OCI-LY3 (cell line): Measurements from ENCODE around the gene SNX30.

Source experiments
- EZH2phosphoT487 ChIP-seq: fragments of 200-600 bp; shearing (Covaris generic); IDR thresholded peaks from 2 replicates; pipeline ENCODE4 v1.6.1; 2018; ENCODE audit warnings: antibody characterized with exemption, mixed run types, low read depth
- TF ChIP-seq, protein P1 (sequence below): fragments of 200-600, 300-600 bp; sonication (generic); IDR thresholded peaks from 2 replicates; pipeline ENCODE4 v1.5.1; 2014; ENCODE audit warnings: antibody characterized with exemption, low read length, low read depth

DNA sequence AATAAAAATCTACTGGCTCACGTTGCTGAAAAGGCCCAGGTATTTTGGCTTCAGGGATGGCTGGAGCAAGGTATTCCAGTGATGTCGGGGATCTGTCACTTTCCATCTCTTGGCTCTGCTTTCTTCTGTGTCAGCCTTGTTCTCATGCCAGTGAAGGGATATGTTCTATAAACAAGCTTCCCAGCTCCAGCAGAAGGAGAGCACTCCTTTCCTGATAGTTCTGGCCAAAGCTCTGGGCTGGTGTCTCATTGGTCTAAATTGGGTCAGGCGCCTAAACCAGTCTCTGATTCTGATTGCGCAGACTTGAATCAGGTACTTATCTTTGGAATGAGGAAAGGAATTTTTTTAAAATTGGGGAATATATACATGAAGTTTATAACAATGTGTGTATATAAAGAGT is 5.1 kb downstream of the SNX30 start:
- TF ChIP-seq, protein P1, sequence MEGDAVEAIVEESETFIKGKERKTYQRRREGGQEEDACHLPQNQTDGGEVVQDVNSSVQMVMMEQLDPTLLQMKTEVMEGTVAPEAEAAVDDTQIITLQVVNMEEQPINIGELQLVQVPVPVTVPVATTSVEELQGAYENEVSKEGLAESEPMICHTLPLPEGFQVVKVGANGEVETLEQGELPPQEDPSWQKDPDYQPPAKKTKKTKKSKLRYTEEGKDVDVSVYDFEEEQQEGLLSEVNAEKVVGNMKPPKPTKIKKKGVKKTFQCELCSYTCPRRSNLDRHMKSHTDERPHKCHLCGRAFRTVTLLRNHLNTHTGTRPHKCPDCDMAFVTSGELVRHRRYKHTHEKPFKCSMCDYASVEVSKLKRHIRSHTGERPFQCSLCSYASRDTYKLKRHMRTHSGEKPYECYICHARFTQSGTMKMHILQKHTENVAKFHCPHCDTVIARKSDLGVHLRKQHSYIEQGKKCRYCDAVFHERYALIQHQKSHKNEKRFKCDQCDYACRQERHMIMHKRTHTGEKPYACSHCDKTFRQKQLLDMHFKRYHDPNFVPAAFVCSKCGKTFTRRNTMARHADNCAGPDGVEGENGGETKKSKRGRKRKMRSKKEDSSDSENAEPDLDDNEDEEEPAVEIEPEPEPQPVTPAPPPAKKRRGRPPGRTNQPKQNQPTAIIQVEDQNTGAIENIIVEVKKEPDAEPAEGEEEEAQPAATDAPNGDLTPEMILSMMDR = no peak
- TF ChIP-seq EZH2phosphoT487 = no peak
